ENCODE data around the gene NCAPD3. TPM values are rescaled to one million over a fixed set of nuclear protein-coding genes. Genes with fewer than 3 reads are reported as not detected.
A peak's percentile ranks its signal among the peaks of the same experiment; 100 is the strongest.

The NCAPD3 gene
- total and polyA plus RNA-seq, 2 of the 13 experiments (the other 11 are each of a cell fraction or from before 2014, with no cell fraction given) = 20.7 to 25.6 TPM

- TF ChIP-seq ZNF138 (CRISPR knock-in tag; IDR thresholded peaks at IDR 0.05; ENCODE audit: low read depth) = peak; percentile 72
- no peak for TF ChIP-seq ATF1 (CRISPR knock-in tag; IDR thresholded peaks at IDR 0.05)
- TF ChIP-seq ISL2 (CRISPR knock-in tag; IDR thresholded peaks at IDR 0.05) = peak; percentile 58
- TF ChIP-seq MBD4 (IDR thresholded peaks at IDR 0.05; ENCODE audit: borderline replicate concordance, low read length) = no peak
- TF ChIP-seq MTERF4 (CRISPR knock-in tag; IDR thresholded peaks at IDR 0.05) = peak; percentile 69; the same call in 1 of the 2 replicates
- TF ChIP-seq BHLHE40 (IDR thresholded peaks at IDR 0.05; ENCODE audit: low read length) = peak; percentile 59
- peak; percentile 53; the same call in 1 of the 2 replicates for TF ChIP-seq FOXK1 (CRISPR knock-in tag; IDR thresholded peaks at IDR 0.05; ENCODE audit: borderline replicate concordance, low read depth)
- peak; percentile 50; the same call in 1 of the 2 replicates for TF ChIP-seq ZNF333 (CRISPR knock-in tag; IDR thresholded peaks at IDR 0.05; ENCODE audit: borderline replicate concordance)
- peak; percentile 73 for TF ChIP-seq KDM2A (CRISPR knock-in tag; IDR thresholded peaks at IDR 0.05; ENCODE audit: borderline replicate concordance, low read depth)
- TF ChIP-seq SALL1 (CRISPR knock-in tag; IDR thresholded peaks at IDR 0.05) = peak; percentile 39
- no peak for TF ChIP-seq RORA (CRISPR knock-in tag; IDR thresholded peaks at IDR 0.05)
- peak; percentile 92 for TF ChIP-seq NR0B2 (CRISPR knock-in tag; IDR thresholded peaks at IDR 0.05)
- 0 out of 2 replicates have a peak, but pooled peaks have one; percentile 33 for TF ChIP-seq ZNF562 (CRISPR knock-in tag; IDR thresholded peaks at IDR 0.05; ENCODE audit: borderline replicate concordance)
- 0 out of 2 replicates have a peak, but pooled peaks have one; percentile 24 for TF ChIP-seq ZSCAN20 (CRISPR knock-in tag; IDR thresholded peaks at IDR 0.05; ENCODE audit: borderline replicate concordance)
- peak; percentile 69; the same call in 1 of the 2 replicates for TF ChIP-seq IRF9 (CRISPR knock-in tag; IDR thresholded peaks at IDR 0.05; ENCODE audit: borderline replicate concordance)
- no peak for TF ChIP-seq ZHX1 (CRISPR knock-in tag; IDR thresholded peaks at IDR 0.05; ENCODE audit: low read depth)
- TF ChIP-seq ZNF747 (CRISPR knock-in tag; IDR thresholded peaks at IDR 0.05; ENCODE audit: borderline replicate concordance) = peak; percentile 67; the same call in 1 of the 2 replicates
- no peak for TF ChIP-seq SMAD1 (CRISPR knock-in tag; IDR thresholded peaks at IDR 0.05; ENCODE audit: borderline replicate concordance, low read depth)
- TF ChIP-seq HBP1 (CRISPR knock-in tag; IDR thresholded peaks at IDR 0.05; ENCODE audit: low read depth) = peak; percentile 71; the same call in 1 of the 2 replicates
- peak; percentile 3; the same call in 1 of the 2 replicates for TF ChIP-seq MEIS2 (CRISPR knock-in tag; IDR thresholded peaks at IDR 0.05)
- peak; percentile 78; the same call in 1 of the 2 replicates for TF ChIP-seq ZBTB8A (CRISPR knock-in tag; IDR thresholded peaks at IDR 0.05; ENCODE audit: borderline replicate concordance, low read depth)
Measured at GRCh38 chr11:134223836-134224709, at the start of gene NCAPD3, which contains the start of gene VPS26B (continued).
